Epithelial cell of esophagus (primary cell): ENCODE results near the gene NUDT16L1.

Experiments used
- DNase-seq: peaks from one replicate; pipeline ENCODE4 v3.0.0; 2010; ENCODE audit warnings: low read depth
- H3K4me3 ChIP-seq: 2 replicates; pipeline ENCODE4 v1.5.1; 2011; ENCODE audit warnings: mild to moderate bottlenecking, low read length, control low read depth
- TF ChIP-seq, protein P1 (sequence below): IDR thresholded peaks from 2 replicates; pipeline ENCODE4 v1.5.1; 2011; ENCODE audit warnings: low read depth, mild to moderate bottlenecking, low read length, control low read depth, inconsistent platforms; ENCODE audit not compliant: insufficient read depth; ENCODE audit errors: missing control alignments

Gene NUDT16L1

DNA sequence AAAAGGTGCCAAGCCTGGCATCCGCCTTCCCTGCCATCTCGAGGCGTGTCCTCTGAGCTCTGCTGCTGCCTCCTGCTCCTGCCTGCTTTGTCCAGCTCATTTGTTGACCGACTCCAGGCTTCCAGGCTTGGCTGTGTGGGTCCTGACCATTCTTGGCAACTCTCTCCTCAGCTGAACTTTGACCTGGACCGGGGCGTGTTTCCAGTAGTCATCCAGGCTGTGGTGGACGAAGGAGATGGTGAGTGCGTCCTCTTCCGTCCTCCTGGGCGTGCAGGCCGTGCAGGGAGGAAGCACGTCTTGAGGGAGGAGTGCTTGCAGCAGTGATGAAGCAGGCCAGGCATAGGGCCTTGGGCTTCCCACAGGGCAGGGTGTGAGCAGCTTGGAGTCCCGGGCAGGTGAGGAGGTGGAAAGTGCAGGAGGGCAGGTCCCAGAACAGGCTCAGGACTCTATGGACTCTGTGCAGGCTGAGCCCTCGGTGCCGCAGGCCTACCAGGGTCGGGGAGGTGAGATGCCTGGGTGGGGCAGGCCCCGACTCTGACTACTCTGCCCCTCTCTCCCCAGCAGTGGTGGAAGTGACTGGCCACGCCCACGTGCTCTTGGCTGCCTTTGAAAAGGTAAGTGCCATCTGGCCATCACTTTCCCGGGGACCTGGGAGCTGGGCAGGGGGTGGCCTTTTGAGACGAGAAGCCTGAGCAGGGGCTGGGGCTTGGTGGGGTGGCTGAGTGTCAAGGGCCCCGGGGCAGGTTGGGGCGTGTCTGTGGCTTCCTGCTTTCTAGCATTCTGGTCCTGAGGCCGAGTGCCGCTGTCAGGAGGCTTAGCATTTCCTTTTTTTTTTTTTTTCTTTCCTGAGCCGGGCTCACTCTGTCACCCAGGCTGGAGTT is 28.6 kb upstream of the NUDT16L1 start:
- peak; percentile 54 for DNase-seq
- H3K4me3 ChIP-seq, result no peak overlapping the region
- TF ChIP-seq, protein P1, sequence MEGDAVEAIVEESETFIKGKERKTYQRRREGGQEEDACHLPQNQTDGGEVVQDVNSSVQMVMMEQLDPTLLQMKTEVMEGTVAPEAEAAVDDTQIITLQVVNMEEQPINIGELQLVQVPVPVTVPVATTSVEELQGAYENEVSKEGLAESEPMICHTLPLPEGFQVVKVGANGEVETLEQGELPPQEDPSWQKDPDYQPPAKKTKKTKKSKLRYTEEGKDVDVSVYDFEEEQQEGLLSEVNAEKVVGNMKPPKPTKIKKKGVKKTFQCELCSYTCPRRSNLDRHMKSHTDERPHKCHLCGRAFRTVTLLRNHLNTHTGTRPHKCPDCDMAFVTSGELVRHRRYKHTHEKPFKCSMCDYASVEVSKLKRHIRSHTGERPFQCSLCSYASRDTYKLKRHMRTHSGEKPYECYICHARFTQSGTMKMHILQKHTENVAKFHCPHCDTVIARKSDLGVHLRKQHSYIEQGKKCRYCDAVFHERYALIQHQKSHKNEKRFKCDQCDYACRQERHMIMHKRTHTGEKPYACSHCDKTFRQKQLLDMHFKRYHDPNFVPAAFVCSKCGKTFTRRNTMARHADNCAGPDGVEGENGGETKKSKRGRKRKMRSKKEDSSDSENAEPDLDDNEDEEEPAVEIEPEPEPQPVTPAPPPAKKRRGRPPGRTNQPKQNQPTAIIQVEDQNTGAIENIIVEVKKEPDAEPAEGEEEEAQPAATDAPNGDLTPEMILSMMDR, result no peak

DNA sequence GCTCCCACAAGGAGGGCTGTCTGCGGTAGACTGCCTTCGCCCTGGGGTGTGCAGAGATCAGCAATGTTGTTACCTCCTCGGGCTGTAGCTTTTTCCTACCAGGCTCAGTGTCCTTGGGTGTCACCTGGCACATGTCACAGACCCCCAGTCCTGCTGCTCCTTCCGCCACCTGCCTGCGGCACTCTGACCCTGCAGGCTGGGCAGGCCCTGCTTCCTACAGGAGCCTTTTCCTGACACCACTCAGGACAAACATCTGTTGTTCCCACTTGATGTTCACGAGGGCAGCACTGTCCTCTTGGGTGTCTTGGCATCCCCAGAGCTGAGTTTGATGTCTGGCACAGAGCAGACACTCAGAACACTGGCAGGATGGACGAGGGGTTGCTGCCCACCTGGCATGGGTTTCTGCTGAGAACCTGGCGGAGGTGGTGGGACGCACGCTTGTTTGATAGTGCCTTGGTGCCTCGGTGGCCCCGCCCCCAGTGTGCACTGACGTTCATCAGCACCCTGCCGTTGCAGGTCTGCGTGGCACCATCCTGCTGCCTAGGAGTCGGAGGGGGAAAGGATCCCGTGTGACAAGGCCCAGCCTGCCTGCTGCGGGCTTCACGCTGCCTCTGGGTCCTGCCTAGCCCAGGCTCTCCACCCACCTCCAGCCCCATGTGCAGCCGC is 26.7 kb upstream of the NUDT16L1 start:
- H3K4me3 ChIP-seq, result no peak overlapping the region
- TF ChIP-seq, protein P1, result no peak
- no peak for DNase-seq

DNA sequence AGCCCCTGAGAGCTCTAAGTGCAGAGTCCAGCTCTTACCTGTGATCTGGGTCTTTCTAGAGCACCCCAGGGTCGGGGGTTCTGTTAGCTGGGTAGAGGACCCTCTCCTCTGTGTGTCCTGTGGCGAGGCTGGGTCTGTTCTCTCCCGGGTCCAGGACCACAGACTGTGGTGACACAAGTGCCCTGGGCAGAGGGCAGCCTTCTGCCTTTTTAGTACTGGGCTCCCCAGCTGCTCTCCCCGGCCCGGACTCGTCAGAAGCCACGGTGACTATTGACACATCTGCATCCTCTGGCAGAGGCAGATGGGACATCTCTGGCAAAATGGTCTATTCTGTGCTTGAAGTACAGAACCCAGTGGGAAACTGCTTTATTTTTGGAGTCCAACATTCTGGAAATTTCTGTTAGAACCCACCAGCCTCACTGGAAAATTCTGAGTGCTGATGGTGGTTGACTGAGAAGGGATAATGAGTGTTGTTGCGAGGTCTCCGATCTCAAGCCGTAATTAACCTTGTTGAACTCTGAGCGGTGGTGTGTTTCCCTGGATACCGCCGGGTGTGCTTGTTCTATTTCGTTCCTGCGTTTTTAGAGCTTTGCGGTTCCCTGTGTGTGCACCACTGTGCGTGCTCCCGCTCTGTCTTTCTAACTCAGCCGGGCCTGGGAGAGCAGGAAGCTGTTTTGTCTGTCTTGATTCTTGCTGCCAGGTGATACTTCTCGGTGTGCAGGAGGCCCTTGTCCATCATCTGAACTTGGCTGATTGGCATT is 26.0 kb upstream of the NUDT16L1 start:
- TF ChIP-seq, protein P1, result no peak
- no peak overlapping the region for H3K4me3 ChIP-seq
- no peak for DNase-seq

DNA sequence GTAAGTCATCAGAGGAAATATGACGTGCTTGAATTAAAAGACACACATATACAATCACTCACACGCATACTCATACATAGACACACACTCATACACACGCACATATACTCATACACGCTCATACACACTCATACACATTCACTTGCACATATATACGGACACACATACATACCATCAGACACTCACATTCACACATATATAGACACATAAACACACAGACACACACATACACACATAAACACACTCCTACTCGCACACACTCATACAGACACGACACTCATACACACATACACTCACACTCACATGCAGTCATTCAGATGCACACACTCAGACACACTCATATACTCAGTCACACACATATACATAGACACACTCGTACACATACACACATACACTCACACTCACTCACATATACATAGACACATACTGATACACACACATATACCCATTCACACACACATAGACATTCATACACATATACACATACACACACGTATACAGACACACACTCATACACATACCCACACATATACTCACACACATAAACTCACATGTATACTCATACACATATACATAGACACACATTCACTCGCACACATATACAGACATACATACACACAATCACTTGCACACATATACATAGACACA is 24.9 kb upstream of the NUDT16L1 start:
- TF ChIP-seq, protein P1, result no peak
- H3K4me3 ChIP-seq, result no peak overlapping the region
- DNase-seq, result no peak

DNA sequence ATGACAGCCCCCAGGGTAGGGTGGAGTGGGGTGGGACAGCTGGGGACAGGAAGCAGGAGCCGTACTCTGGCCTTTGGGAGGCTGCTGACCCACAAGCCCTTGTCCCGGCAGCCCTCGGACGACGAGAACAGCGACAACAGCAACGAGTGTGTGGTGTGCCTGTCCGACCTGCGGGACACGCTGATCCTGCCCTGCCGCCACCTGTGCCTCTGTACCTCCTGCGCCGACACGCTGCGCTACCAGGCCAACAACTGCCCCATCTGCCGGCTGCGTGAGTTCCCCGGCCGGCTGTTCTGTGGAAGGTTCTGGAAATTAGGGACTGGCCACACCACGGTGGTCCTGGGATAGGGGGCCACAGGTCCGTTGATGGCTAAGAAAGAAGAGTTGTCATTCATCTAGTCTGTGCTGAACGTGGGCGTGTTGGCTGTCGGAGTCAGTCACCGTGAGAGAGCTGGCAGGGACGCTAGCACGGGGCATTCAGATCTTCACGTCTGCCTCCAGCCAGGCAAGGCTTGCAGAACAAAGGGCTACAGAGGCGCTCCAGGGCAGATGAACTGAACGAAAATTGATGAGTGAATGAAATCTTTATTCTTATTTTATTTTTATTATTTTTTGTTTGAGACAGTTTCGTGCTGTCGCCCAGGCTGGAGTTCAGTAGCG is 19.8 kb upstream of the NUDT16L1 start:
- DNase-seq, result no peak

More for the DNA sequence above, 19.8 kb upstream of the NUDT16L1 start:
- TF ChIP-seq, protein P1, result no peak
- no peak overlapping the region for H3K4me3 ChIP-seq
